NCI-H2029 treated with DMSO at 0.1 percent for 48 hours (cell line): ENCODE data around the gene MVP.
"Not testable (repeated sequence)": the region's sequence is repeated elsewhere in the genome, so short reads cannot be mapped to it uniquely, and the experiment has no call there.

Experiments used
- DNase-seq: peaks from one replicate; lab custom pipeline; 2025; lab: John Stamatoyannopoulos, UW

Gene MVP

DNA sequence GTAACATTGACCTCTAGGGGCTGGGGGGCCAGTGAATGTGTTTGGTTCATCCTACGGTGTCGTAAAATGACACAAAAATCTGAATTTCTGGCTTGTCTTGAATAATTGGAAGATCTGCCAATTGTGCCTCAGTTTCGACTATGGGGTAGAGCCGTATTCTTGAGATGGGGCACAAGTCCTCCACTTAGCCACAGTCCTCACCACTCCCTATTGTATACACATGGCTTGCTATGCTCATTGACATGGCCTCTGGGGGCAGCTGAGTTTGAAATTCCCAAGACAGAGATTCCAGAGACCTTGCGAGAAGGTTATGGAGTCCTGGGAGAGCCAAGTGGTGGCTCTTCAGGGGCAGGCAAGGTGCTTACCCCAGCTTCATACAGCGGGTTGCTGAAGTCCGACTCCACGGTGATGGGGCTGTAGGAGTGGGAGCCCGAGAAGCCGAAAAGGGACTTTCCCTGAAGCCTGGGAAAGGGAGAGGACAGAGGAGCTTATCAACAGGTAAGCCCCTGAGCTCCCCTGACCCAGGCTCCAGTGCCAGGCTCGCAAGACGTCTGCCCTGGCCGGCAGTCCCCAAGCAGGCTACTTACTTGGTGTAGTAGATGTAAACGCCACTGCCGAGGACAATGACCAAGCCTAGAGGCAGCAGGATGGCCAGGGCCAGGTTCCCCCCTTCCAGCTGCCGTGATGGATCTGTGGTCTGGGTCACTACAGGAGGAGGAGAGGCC, 51.7 kb downstream of the MVP start:
- DNase-seq = no peak

DNA sequence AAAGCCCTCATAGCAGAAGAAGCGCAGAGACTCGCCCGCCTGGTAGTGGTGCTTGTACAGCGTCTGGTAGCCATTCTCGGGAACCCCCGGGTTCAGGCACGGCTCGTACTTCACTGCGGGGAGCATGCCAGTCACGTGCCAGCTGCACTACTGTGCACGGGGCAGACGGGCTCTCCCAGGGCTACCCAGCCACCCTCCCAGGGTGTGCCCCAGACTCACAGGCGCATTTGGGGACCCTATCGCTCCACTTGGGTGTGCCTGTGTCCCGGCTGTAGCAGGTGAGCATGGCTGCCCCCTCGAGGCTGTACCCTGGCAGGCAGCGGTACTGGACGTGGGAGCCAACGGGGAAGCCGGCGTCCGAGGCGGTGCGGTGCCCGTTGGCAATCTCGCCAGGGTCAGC, 53.1 kb downstream of the MVP start:
- no peak for DNase-seq

DNA sequence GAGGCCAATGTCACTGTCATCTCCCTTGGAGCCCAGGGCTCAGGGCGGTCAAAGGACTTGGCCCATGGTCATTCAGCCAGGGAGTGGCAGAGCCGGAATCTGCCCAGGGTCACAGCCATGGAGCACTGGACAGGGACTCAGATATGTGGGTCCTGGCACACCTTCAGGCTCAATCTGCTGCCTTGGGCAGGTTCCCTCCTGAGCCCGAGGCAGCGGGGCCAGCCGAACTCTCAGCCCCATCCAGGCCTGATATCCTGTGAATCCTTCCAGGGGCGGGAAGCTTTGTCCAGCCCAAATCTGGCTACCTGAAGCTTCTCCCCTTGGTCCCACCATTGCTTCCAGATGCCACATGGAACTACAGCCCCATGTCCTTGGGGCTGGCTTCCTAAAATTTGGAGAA, 54.9 kb downstream of the MVP start:
- no peak for DNase-seq

DNA sequence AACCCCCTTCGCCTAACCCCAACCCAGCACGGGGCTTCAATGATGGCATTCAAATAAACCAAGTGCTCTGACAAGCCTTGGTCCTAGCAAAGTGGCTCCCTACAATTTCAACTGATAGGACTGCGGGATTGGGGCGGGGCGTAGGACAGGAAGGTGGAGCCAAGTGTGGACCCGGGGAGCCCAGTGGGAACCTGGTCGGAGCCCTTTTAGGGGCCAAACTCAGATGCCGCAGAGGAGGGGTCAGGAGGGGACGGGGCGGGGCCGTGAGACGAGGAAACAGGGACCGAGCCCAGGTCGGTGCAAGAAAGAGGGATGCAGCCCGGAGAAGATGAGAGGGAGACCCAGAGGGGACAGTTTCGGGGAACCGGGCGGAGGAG, 55.9 kb downstream of the MVP start:
- no peak for DNase-seq

DNA sequence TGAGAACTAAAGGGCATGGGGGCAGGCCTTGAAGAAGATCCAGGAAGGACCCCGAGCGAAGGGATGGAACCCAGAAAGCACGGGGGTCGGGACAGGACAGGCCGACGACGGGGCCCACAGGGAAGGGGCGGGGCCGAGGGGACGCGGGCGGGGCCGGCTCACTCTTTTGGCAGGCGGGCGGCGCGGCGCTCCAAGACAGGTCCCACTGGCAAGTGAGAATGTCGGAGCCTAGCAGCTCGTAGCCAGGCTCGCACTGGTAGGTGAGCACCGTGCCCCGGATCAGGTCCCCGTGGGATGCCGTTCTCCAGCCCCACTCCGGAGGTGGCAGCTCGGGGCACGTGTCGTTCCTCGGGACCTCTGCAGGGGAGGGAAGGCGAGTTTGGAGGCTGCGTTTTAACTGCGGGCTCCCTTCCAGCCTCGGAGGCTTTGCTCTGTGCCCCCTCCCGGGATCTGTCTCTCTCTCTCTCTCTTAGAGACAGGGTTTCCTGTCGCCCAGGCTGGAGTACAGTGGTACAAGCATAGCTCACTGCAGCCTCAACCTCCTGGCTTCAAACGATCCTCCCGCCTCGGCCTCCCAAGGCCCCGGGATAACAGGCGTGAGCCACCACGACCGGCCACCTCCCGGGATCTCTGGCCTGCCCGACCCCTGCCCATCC, 56.5 kb downstream of the MVP start:
- DNase-seq = no peak

DNA sequence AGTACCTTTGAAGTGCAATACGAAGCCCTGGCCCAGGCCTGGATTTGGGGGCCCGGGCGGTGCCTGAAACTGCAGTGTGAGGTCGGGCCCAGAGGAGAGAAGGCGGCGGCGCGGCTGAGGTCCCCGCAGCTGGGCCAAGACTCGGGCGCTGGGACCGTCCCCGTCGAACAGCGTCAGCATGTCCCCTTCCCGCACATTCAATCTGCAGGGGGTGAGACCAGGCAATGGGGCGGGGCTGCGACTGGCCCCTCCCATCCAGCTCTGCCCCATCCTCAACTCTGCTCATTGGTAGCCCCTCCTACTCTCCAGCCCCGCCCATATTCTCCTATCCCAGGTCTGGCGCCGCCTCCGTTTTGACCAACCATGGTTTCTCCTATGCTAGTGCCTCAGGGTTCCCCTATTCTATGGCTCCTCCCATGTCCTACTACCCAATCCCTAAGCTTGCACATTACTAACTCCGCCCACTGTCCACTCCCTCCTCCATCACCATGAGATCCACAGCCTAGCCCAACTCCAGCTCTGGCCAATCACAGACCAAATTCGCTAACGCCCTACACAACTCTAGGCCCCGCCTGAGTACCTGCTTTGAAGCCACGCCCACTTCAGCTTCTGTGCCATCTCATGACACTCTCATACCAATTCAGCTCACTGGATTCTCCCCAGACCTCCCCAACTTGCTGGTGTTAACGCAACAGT, 57.2 kb downstream of the MVP start:
- DNase-seq = no peak

DNA sequence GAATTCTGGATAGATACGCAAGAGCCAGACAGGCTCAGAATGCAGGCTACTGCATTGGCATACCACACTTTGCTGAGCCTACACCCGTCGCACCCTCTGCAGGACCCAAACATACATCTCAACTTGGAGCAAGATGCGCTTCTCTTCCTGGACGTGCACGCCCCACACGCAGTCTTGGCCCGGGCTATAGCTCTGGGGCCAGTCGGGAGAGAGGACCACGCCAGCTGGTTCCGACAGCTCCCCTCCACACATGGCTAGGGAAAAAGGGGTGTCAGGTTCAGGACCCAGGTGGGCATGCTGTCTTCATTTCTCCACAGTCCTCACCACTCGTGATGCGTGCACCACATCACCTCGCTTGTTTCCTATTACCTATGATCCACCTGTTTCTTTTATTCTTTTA, 57.9 kb downstream of the MVP start:
- no peak for DNase-seq

DNA sequence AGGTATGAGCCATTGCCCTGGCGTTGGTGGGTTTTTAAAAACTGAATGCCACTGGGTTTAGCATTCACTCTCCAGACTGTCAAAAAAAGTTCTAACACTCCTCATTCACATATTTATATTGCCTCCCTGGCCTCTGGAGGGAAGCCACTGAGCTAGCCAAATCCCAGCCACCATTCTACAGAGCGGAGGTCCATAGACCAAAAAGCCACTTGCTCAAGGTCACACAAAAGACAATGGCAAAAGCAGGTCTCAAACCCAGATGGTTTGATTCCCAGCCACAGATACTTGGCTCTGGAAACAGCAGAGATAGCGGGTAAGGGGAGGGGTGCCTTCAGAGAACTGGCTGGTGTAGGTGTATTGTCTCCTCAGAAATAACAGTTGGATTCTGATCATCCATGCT, 60.8 kb downstream of the MVP start:
- DNase-seq = no peak

DNA sequence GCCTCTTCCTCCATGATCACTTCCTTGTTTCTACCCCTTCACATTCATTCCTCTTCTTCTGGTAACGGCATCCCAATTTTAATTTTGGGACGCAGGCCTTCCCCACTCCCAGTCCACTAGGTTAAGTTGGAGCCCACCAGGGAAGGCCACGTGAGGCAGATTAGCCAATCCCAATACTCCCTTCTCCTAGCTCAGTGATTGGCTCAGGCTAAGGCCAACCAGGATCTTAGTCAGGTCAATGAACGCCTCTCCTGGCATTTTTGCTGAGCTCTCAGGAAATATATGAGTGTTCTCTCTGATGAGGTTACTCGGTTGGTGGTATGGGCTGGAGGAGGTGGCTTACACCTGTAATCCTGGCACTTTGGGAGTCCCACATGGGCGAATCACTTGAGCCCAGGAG, 63.7 kb downstream of the MVP start:
- no peak for DNase-seq

DNA sequence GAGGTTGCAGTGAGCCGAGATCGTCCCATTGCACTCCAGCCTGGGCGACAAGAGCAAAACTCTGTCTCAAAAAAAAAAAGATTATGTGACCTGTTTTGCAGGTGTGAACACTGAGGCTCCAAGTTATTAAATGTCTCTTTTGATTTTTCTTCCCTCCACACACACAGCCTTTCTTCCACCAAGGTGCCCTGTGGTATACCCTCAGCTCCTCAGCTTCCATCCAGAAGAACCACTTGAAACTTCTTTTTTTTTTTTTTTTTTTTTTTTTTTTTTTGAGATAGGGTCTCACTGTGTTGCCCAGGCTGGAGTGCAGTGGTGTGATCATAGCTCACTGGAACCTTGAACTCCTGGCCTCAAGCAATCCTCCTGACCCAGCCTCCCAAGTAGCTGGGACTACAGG, 69.1 kb downstream of the MVP start:
- not testable (repeated sequence) for DNase-seq

DNA sequence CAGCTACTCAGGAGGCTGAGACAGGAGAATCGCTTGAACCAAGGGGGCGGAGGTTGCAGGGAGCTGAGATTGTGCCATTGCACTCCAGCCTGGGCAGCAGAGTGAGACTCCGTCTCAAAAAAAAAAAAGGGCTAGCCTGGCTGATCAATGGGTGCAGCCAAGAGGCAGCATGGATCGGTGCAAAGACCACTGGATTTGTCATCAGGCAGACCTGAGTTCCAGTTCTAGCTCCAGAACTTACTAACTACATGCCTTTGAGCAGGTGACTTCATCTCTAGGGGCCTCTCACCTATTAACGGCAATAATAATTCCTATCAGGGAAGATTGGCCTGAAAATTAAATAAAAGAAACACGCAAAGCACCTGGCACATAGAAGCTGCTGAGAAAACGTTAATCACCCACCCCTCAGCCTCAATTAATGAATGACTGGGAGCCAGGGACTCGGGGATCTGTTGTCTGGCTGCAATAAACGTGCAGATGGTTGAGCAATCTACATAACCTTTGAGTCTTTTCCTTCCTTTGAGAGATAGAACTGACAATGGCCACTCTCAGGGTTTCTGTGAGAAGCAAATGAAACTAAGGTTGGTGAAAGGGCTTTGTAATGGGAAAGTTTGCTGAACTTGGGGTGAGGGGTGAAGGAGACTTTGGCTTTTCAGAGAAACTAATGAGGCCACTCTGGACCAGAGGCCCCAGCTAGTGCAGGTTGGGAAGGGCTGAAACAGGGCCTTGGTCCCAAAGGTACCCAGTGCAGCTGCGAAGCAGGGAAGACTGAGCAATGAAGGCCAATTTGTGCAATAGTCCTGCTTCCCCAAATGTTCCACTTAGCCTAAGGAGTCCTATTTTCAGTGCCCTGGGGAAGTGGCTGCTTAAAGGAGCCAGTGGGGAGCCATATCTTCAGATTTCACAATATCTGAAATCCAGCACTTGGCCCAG, 71.5 kb downstream of the MVP start:
- DNase-seq = no peak

DNA sequence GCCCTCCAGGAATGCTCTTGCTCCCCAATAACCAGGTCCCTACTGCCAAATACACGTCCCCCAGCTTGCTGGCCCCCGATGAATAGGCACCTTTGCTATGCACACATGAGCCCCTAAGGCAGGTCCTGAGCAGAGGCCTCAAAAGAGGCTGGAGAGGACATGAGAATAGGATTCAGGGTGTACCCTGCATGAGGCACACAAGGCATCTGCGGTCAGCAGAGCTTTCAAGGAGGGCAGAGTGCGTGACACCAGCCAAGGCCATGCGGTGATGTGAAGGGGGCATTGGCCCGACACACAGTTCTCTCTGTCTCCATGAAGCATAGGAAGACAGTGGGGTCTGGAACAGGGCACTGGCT, 72.2 kb downstream of the MVP start:
- no peak for DNase-seq

DNA sequence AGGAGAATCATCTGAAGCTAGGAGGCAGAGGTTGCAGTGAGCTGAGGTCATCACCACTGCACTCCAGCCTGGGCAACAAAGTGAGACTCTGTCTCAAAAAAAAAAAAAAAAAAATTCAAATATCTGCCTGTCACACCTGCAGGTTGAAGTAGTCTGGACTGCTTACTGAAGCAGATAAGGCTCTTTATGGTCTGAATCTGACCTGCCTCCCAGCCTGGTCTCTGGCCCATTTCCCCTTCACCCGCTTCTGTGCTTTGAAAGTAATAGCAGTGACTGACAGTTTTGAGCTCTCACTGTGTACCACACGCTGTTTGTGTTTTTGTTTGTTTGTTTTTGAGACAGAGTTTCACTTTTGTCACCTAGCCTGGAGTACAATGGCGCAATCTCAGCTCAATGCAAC, 73.3 kb downstream of the MVP start:
- DNase-seq = no peak

DNA sequence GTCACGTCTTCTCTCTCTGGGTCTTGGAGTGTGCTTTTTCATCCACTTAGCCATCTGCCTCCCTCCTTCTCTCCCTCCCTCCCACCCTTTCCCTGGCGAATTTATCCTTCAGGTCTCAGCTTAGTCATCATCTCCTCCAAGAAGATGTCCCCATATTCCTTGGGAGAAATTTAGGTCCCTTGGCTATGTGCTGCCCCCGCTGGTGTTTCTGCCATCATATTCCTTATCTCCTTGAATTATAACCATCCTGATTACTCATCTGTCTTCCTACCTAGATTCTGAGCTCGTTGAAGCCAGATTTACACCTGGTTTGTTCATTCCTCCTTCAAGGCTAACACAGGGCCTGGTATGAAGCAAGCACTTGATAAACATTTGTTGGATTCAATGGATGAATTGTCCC, 74.1 kb downstream of the MVP start:
- no peak for DNase-seq

DNA sequence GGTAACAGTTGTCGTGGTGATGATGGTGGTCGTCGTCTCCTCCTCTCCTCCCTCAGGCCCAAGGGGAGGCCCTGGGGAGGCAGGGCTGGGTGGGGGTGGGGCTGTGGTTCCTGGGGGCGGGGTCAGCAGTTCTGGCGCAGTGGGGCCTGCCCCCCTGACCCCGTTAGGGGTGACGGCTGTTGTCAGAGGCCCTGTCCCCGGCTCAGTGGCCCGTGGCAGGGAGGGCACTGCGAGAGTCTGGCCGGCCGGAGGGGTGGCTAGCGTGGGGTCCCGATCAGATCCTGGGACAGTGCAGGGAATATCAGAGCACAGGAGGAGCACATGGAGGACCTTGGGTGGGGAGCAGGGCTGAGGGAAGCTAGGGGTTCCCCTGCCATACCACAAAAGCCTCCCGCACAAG, 76.6 kb downstream of the MVP start:
- DNase-seq = no peak

DNA sequence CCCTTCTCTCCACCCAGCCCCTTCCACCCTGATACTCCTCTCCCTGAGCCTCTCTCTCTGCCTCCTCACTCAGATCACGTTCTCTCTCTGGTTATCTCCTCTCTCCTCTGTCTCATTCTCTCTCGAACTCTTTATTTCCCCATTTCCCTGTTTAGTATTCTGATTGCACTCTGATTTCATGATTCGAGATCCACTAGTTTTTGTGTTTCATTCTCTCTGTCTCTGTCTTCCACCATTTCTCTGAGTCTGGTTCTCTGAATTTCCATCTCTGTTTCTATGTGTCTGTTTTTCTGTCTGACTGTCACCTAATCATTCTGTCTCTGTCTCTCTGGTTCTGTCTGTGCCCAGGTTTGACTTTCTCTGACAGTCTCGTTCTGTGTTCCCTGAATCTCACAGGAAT, 77.1 kb downstream of the MVP start:
- DNase-seq = no peak
